HG03064 (cell line): ENCODE data around the gene KCNJ15.
"Not testable (repeated sequence)": the region's sequence is repeated elsewhere in the genome, so short reads cannot be mapped to it uniquely, and the experiment has no call there.

Source experiments
- ATAC-seq: cut with Tn5 transposase; IDR thresholded peaks from one replicate; pipeline ENCODE4 v1.9.1; 2021; ENCODE audit warnings: low read depth; ENCODE audit not compliant: unreplicated experiment

The KCNJ15 gene

GRCh38 chr21:38256599-38257302, at the start of gene KCNJ15:
Gene KCNJ15, plus strand, starts transcription at chr21:38256991. Its CDS starts 42,271 bp downstream, at chr21:38299262.
- ATAC-seq: no peak

- no peak for ATAC-seq
Observed at GRCh38 chr21:38208118-38208517, 48.7 kb upstream of the KCNJ15 start.

DNA sequence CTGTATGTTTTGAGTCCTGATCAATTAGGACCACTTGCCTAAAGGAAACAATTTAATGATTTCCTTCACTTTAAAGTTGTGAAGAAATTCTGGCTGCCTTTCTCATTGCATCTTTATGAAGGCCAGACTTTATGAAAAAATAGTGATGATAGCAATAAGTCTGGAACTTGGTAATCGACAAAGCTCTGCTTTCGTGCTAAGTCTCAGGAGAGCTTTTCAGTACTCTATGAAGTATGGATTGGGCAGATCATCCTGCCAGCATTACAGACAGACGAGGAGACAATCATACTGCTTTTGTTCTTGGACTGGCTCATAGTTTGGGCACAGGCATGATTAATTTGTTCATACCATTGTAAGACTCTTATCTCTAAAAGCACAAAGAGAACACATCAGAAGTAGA, 45.5 kb upstream of the KCNJ15 start:
- ATAC-seq: no peak

- ATAC-seq: no peak
Observed at GRCh38 chr21:38212706-38213105, 44.1 kb upstream of the KCNJ15 start.

- ATAC-seq: no peak
Observed at GRCh38 chr21:38219049-38219628, 37.7 kb upstream of the KCNJ15 start.

DNA sequence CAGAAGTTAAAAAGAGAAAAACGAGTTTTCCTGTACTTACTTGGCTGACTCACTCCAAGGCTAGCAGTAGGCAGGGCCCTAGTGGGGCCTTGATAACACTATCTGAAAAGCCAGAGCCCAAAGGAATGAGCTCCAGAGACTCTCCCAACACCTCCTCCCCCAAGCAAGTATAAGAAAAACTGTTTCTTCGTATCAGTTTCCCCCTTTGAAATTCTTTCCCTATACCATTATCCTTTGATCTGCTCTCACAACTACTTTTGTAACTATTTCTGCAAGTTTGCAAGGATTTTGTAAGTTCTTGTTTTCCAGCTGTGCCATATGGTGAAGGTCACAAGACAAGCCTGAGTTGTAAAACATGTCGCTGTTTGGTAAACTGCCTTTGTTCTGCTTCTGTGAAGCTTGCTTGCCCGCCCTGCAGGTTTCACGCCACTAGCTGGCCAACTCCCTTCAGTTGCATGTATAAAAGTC, 36.5 kb upstream of the KCNJ15 start:
- no peak for ATAC-seq

DNA sequence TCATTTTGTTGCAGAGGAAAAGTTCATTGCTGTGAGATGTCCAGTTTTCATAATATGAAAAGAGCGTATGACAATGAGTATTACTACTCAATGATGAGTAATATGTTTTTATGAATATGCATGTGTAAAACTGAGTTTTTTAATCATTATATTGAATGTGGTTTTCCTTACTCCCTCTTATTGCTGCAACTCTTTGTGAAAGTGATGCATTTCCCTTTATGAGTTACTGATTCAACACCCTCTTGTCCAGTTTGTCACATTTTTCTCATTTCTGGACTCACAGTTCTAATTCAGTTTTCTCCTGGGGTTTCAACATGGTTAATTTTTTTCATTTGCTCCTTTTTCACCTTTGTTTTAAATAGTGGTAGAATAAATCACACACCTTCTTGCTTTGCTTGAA, 35.2 kb upstream of the KCNJ15 start:
- ATAC-seq: no peak

DNA sequence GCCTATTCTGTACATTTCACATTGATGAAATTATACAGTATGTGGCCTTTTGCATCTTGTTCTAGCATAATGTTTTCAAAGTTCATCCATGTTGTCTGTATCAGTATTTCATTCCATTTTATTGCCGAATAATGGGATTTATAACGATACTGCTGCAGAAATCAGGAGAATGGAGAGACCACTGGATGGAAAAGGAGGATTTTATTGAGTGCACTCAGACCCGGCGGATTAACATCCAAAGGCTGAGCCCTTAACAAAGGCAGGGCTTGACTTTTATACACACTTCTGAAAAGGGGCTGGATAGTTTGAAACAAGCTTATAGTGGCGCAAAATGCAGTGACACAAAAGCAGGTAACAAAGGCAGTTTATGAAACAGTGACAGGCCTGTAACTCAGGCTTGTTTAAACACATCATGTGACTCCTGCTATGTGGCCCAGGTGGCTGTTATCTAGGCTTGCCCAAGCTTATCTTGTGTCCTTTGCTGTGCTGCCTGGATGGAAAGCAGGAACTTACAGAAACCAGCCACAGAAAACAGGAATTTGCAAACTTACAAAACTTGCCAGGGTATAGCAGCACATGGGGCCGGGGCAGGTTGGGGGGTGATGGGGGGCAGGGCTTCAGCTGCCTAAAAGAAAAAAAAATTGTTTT, 32.8 kb upstream of the KCNJ15 start:
- no peak for ATAC-seq

GRCh38 chr21:38227401-38227800, 29.4 kb upstream of the KCNJ15 start:
- ATAC-seq: no peak

DNA sequence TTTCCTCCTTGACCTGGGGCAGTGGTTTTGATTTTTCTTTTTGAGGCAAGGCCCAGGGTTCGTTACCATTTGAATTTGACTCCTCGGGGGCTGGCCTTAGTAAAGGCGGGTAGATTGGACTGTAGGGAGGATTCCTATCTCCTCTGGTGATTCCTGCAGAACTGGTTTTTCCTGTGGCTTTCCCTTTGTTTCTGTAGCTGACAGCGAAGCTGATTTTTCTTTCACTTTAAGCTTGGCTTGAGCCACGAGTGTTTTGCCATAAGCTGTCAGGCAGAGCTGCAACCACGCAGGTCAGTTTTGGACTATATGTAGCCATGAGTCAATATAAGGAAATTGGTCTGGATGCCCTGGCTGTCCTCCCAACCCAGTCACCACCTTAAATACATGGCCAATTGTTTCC, 28.7 kb upstream of the KCNJ15 start:
- no peak for ATAC-seq

DNA sequence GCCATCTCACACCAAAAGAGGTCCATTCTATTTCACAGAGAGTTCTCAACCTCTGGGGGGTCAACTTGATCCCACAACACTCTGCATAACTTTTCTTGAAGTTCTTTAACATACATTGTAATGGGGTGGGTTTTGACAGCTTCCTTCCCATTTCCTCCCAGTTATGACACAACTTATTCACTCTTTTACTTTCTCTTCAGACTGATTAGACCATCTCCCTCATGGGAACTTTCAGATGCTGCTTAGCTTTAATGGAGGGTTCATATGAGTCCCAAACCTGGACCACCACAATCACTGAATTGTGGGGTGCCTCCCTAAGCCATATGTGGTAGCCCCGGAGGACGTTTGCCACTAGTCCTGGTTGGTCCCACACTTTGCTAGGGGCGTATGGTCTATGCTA, 28.3 kb upstream of the KCNJ15 start:
- no peak for ATAC-seq

GRCh38 chr21:38229260-38229877, 27.4 kb upstream of the KCNJ15 start:
- no peak for ATAC-seq

GRCh38 chr21:38234395-38235142, 22.2 kb upstream of the KCNJ15 start:
- ATAC-seq: no peak

- ATAC-seq: not testable (repeated sequence)
Observed at GRCh38 chr21:38235251-38235650, 21.5 kb upstream of the KCNJ15 start.

DNA sequence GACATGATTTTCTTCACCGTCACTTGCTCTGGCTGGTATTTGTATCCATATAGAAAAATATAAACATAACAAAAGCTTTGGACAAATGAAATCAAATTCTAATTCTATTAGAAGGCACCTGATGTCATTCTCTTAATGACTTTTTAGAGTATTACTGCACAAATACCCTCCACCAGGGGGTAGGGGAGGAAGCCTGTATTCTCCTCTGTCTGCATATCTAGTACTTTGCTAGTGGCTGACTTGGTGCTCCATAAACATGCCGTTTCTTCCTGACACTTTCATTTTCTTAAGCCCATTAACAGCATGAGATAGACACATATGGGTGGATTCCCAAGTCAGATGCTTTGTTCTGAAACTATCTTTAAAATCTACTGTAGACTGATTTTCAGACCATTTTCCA, 20.6 kb upstream of the KCNJ15 start:
- no peak for ATAC-seq

- ATAC-seq: no peak
Observed at GRCh38 chr21:38239672-38240071, 17.1 kb upstream of the KCNJ15 start.

GRCh38 chr21:38240129-38240528, 16.7 kb upstream of the KCNJ15 start:
- ATAC-seq: no peak

DNA sequence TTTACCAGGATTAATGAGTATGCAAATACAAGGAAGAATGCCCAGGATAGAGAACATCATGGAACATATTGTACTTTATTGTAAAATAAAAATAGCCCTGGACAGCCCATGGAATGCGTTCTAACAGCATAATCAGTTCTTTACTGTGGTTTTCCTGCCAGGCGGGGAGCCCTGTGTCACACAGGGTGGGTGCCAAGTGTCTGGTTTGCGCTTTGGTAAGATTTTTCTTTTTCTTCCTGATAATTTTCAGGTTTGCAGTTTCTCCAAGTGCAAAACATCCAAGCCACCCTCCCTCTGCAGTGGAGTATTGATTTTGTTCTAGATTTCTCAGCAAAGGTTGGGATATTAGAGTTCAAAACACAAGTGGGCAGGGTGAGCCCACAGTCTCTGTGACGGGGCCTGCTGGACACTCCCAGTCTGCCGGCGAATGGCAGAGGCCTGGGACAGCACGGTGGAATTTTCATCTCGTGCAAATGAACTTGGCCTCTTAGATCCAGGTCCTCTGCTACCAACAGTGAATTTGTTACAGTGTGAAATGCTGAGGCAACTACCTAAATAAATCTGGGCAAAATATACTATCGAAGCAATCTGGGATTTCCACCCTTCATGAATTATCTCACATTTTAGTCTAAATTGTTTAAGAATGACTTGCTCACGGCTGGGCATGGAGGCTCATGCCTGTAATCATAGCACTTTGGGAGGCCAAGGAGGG, 15.6 kb upstream of the KCNJ15 start:
- no peak for ATAC-seq

DNA sequence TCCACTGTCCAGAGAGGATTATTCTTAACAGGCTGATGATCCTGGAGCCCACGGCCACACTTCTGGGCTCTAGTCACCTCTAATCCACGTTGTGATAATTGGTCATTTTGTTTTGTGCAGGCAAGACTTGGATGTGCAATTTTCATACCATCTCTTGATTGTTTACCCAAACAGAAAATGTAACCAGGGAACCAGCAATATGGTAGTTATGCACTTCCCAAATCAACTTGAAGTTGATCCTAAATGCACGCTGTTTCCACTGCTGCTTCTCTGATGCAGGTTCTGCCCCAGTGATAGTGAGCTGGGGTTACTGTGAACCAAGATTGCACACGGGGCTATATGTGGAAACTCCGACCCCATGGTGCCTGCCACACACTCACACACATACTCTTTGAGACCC, 14.7 kb upstream of the KCNJ15 start:
- no peak for ATAC-seq

- no peak for ATAC-seq
Observed at GRCh38 chr21:38243732-38244406, 12.9 kb upstream of the KCNJ15 start.
